ENCODE measurements around the gene CKAP2L. TPM values are rescaled to one million over a fixed set of nuclear protein-coding genes. Genes with fewer than 3 reads are reported as not detected.

The CKAP2L gene
- total and polyA plus RNA-seq, 9 of the 15 experiments (the other 6 are each of a cell fraction or from before 2014, with no cell fraction given): 10.4 to 21.9 (median 14.2) TPM

DNA sequence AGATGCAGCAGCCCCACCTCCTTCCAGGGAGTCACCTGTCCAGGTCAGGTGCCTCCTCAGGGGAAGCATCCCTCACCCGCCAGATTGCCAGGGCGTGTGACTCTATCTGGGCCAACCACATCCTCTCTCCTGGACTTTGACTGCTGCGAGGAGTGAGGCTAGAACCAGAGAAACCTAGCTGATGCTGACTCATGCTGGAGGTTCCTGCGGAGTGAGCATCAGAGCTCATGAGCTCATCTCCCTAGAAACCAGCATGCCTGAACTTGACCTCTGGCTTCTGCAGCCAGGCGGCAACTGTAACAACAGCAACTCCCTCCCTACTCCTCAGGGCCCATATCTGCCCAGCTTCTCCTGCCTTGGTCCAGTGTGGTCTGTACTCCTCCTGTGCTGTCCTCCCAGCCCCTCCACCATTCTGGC, 71.9 kb downstream of the CKAP2L start (continued):
- TF ChIP-seq PHF8 (IDR thresholded peaks at IDR 0.05; ENCODE audit: borderline replicate concordance, low read length) (no peak), ZNF282 (CRISPR knock-in tag; IDR thresholded peaks at IDR 0.05) (no peak), SIN3B (IDR thresholded peaks at IDR 0.05; ENCODE audit: low read depth) (no peak), PTBP1 (IDR thresholded peaks at IDR 0.05; ENCODE audit: low read depth, low read length) (no peak), ZFP1 (CRISPR knock-in tag; IDR thresholded peaks at IDR 0.05) (no peak), ZNF444 (CRISPR knock-in tag; IDR thresholded peaks at IDR 0.05) (no peak), SOX6 (IDR thresholded peaks at IDR 0.05) (peak; percentile 58), HMGN3 (IDR thresholded peaks at IDR 0.05; ENCODE audit: borderline replicate concordance, extremely low read depth, insufficient read length, low read depth, low read length) (no peak), MAFF (IDR thresholded peaks at IDR 0.05; ENCODE audit: low read length) (peak; percentile 92), ZNF436 (CRISPR knock-in tag; IDR thresholded peaks at IDR 0.05) (no peak), RBBP5 (IDR thresholded peaks at IDR 0.05; ENCODE audit: borderline replicate concordance, insufficient read depth, low read length, poor library complexity, severe bottlenecking) (no peak), PHB (CRISPR knock-in tag; IDR thresholded peaks at IDR 0.05) (no peak), MED1 (CRISPR knock-in tag; IDR thresholded peaks at IDR 0.05; ENCODE audit: borderline replicate concordance) (no peak)
- TF ChIP-seq, protein P1, sequence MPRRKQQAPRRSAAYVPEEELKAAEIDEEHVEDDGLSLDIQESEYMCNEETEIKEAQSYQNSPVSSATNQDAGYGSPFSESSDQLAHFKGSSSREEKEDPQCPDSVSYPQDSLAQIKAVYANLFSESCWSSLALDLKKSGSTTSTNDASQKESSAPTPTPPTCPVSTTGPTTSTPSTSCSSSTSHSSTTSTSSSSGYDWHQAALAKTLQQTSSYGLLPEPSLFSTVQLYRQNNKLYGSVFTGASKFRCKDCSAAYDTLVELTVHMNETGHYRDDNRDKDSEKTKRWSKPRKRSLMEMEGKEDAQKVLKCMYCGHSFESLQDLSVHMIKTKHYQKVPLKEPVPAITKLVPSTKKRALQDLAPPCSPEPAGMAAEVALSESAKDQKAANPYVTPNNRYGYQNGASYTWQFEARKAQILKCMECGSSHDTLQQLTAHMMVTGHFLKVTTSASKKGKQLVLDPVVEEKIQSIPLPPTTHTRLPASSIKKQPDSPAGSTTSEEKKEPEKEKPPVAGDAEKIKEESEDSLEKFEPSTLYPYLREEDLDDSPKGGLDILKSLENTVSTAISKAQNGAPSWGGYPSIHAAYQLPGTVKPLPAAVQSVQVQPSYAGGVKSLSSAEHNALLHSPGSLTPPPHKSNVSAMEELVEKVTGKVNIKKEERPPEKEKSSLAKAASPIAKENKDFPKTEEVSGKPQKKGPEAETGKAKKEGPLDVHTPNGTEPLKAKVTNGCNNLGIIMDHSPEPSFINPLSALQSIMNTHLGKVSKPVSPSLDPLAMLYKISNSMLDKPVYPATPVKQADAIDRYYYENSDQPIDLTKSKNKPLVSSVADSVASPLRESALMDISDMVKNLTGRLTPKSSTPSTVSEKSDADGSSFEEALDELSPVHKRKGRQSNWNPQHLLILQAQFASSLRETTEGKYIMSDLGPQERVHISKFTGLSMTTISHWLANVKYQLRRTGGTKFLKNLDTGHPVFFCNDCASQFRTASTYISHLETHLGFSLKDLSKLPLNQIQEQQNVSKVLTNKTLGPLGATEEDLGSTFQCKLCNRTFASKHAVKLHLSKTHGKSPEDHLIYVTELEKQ (CRISPR knock-in tag; IDR thresholded peaks at IDR 0.05): no peak
- TF ChIP-seq, protein P2, sequence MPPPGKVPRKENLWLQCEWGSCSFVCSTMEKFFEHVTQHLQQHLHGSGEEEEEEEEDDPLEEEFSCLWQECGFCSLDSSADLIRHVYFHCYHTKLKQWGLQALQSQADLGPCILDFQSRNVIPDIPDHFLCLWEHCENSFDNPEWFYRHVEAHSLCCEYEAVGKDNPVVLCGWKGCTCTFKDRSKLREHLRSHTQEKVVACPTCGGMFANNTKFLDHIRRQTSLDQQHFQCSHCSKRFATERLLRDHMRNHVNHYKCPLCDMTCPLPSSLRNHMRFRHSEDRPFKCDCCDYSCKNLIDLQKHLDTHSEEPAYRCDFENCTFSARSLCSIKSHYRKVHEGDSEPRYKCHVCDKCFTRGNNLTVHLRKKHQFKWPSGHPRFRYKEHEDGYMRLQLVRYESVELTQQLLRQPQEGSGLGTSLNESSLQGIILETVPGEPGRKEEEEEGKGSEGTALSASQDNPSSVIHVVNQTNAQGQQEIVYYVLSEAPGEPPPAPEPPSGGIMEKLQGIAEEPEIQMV (tag; conservative IDR thresholded peaks at IDR 0.05; ENCODE audit: low read depth): no peak
- TF ChIP-seq, protein P3, sequence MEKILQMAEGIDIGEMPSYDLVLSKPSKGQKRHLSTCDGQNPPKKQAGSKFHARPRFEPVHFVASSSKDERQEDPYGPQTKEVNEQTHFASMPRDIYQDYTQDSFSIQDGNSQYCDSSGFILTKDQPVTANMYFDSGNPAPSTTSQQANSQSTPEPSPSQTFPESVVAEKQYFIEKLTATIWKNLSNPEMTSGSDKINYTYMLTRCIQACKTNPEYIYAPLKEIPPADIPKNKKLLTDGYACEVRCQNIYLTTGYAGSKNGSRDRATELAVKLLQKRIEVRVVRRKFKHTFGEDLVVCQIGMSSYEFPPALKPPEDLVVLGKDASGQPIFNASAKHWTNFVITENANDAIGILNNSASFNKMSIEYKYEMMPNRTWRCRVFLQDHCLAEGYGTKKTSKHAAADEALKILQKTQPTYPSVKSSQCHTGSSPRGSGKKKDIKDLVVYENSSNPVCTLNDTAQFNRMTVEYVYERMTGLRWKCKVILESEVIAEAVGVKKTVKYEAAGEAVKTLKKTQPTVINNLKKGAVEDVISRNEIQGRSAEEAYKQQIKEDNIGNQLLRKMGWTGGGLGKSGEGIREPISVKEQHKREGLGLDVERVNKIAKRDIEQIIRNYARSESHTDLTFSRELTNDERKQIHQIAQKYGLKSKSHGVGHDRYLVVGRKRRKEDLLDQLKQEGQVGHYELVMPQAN (IDR thresholded peaks at IDR 0.05; ENCODE audit: borderline replicate concordance): no peak
- TF ChIP-seq, protein P4, sequence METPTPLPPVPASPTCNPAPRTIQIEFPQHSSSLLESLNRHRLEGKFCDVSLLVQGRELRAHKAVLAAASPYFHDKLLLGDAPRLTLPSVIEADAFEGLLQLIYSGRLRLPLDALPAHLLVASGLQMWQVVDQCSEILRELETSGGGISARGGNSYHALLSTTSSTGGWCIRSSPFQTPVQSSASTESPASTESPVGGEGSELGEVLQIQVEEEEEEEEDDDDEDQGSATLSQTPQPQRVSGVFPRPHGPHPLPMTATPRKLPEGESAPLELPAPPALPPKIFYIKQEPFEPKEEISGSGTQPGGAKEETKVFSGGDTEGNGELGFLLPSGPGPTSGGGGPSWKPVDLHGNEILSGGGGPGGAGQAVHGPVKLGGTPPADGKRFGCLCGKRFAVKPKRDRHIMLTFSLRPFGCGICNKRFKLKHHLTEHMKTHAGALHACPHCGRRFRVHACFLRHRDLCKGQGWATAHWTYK (CRISPR knock-in tag; IDR thresholded peaks at IDR 0.05): no peak
